B cell (primary cell): ENCODE measurements around the gene CDH16. TPM values are rescaled to one million over a fixed set of nuclear protein-coding genes. Genes with fewer than 3 reads are reported as not detected.

ENCODE experiments used
- ATAC-seq: fragments of 200-7000 bp; cut with Tn5 transposase; one replicate; pipeline ENCODE4 v1.10.0; 2021; ENCODE audit warnings: low read depth, mild to moderate bottlenecking, moderate number of reproducible peaks, moderate library complexity
- CTCF ChIA-PET: fragments of 350-600 bp; sonication (Branson Sonifier 250); formaldehyde crosslinking; loops from one replicate; lab custom pipeline; 2021; ENCODE audit warnings: antibody characterized with exemption, inconsistent platforms; lab: Charles Lee
- POLR2A ChIA-PET: fragments of 350-600 bp; sonication (Branson Sonifier 250); formaldehyde crosslinking; loops from one replicate; lab custom pipeline; 2021; ENCODE audit warnings: antibody characterized with exemption; lab: Charles Lee
- DNase-seq: peaks from one replicate; pipeline ENCODE4 v3.0.0; 2013
- H2AFZ ChIP-seq: 2 replicates; pipeline ENCODE4 v1.6.1; 2012; ENCODE audit warnings: mild to moderate bottlenecking, low read depth, low read length; ENCODE audit not compliant: insufficient read depth, poor library complexity, severe bottlenecking
- H3K27ac ChIP-seq, 2 donors: 1 replicate in 1 of 2; 2 replicates in 1 of 2; pipeline ENCODE4 v1.5.1; 2012 to 2013; ENCODE audit warnings: low read length in 2 of 2, mild to moderate bottlenecking in 2 of 2, moderate library complexity in 1 of 2
- H3K27me3 ChIP-seq, 4 experiments: fragments of 200-600 bp in 1 of 4; sonication (generic) in 1 of 4; replicated peaks in 1 of 4; 1 replicate in 2 of 4; 2 replicates in 2 of 4; pipeline versions ENCODE4 v1.6.1 to v1.7.0; 2013 to 2016; ENCODE audit warnings: low read length in 3 of 4, mild to moderate bottlenecking in 2 of 4, mixed read lengths in 1 of 4, moderate library complexity in 1 of 4; ENCODE audit not compliant: insufficient read depth in 4 of 4, control insufficient read depth in 3 of 4; ENCODE audit errors: control extremely low read depth in 1 of 4
- H3K36me3 ChIP-seq, 2 experiments: replicated peaks in 1 of 2; 1 replicate in 1 of 2; 2 replicates in 1 of 2; pipeline versions ENCODE4 v1.6.1 to v1.7.1; 2013; ENCODE audit warnings: low read length in 1 of 2; ENCODE audit not compliant: insufficient read depth in 2 of 2, control insufficient read depth in 1 of 2; ENCODE audit errors: control extremely low read depth in 1 of 2, extremely low read depth in 1 of 2
- H3K4me1 ChIP-seq, 2 donors: fragments of 200-600 bp in 1 of 2; sonication (generic) in 1 of 2; 1 replicate in 1 of 2; 2 replicates in 1 of 2; pipeline versions ENCODE4 v1.5.1 to v1.6.1; 2013 to 2017; ENCODE audit warnings: low read length in 2 of 2; ENCODE audit not compliant: control insufficient read depth in 2 of 2, insufficient read depth in 2 of 2
- H3K4me2 ChIP-seq: replicated peaks from 2 replicates; pipeline ENCODE3; 2012; ENCODE audit warnings: mild to moderate bottlenecking, low read depth, low read length; ENCODE audit not compliant: poor library complexity, severe bottlenecking
- H3K4me3 ChIP-seq, 5 experiments: fragments of 200-600 bp in 1 of 5; sonication (generic) in 1 of 5; 1 replicate in 3 of 5; 2 replicates in 2 of 5; pipeline versions ENCODE4 v1.5.1 to v1.7.0; 2011 to 2016; ENCODE audit warnings: low read length in 4 of 5, mild to moderate bottlenecking in 4 of 5, low read depth in 2 of 5, control low read depth in 1 of 5, moderate library complexity in 1 of 5; ENCODE audit not compliant: insufficient read depth in 1 of 5; ENCODE audit errors: control extremely low read depth in 1 of 5, extremely low read depth in 1 of 5
- H3K79me2 ChIP-seq: fragments of 200-600 bp; sonication (generic); one replicate; pipeline ENCODE4 v1.6.0; 2016; ENCODE audit warnings: low read length; ENCODE audit not compliant: control insufficient read depth, insufficient read depth
- H3K9ac ChIP-seq: fragments of 200-600 bp; sonication (generic); 2 replicates; pipeline ENCODE4 v1.6.1; 2017; ENCODE audit warnings: mild to moderate bottlenecking, low read length, moderate library complexity
- H3K9me3 ChIP-seq, 3 donors: one replicate each; pipeline versions ENCODE4 v1.6.1 to v1.7.1; 2013; ENCODE audit warnings: low read length in 2 of 3; ENCODE audit not compliant: control insufficient read depth in 2 of 3, insufficient read depth in 1 of 3; ENCODE audit errors: control extremely low read depth in 1 of 3
- H4K20me1 ChIP-seq: 2 replicates; pipeline ENCODE4 v1.6.0; 2012; ENCODE audit warnings: mild to moderate bottlenecking, low read length; ENCODE audit not compliant: insufficient read depth, control insufficient read depth, poor library complexity, severe bottlenecking
- H3K27ac Mint-ChIP-seq: one replicate; pipeline ENCODE4 v1.8.0; 2021; ENCODE audit warnings: mixed read lengths
- H3K27me3 Mint-ChIP-seq: one replicate; pipeline ENCODE4 v1.8.0; 2021; ENCODE audit warnings: mixed read lengths
- H3K4me1 Mint-ChIP-seq: one replicate; pipeline ENCODE4 v1.8.0; 2021; ENCODE audit warnings: mixed read lengths
- H3K4me3 Mint-ChIP-seq: one replicate; pipeline ENCODE4 v1.8.0; 2021; ENCODE audit warnings: mixed read lengths
- H3K9me3 Mint-ChIP-seq: one replicate; pipeline ENCODE4 v1.8.0; 2022; ENCODE audit warnings: mixed read lengths; ENCODE audit not compliant: insufficient read depth
- CTCF ChIP-seq: fragments of 200-600 bp; IDR thresholded peaks from one replicate; pipeline ENCODE4 v1.8.0; 2022; ENCODE audit warnings: antibody characterized with exemption, mild to moderate bottlenecking
- EZH2 ChIP-seq: IDR thresholded peaks from 2 replicates; pipeline ENCODE4 v1.6.1; 2012; ENCODE audit warnings: borderline replicate concordance, low read depth, mild to moderate bottlenecking, moderate library complexity, low read length; ENCODE audit not compliant: insufficient read depth, poor library complexity, severe bottlenecking
- WGBS: methylation state at CpG from one replicate; pipeline ENCODE4 v1.1.5; 2013; ENCODE audit warnings: missing lambda C conversion rate; ENCODE audit not compliant: insufficient coverage; 5-methylcytosine and 5-hydroxymethylcytosine counted together
- intact Hi-C: fragments of 100-400 bp; cut with micrococcal nuclease; formaldehyde crosslinking; loops from one replicate; pipeline ENCODE4 v1.10.0; 2022
- polyA plus RNA-seq: library from polyadenylated mRNA; depleted of rRNA; stranded (reverse); fragments of >200 nt; gene quantifications from 2 replicates; pipeline ENCODE4 v1.2.3, GENCODE V29; 2012
- total RNA-seq, 2 donors: library from RNA; stranded (reverse); fragments of 120-200 nt in 1 of 2; gene quantifications; 1 replicate in 1 of 2; 2 replicates in 1 of 2; pipeline versions ENCODE4 v1.2.3 to v1.2.4, GENCODE V29; 2013 to 2022

Gene CDH16
- total and polyA plus RNA-seq, 2 donors (not counting 1 experiment from before 2014, with no cell fraction given): not detected

- Mint-ChIP-seq H3K4me3 (no peak overlapping the region), H3K4me1 (no peaks in the 10 kb centered on the region), H3K27ac (no peak overlapping the region), H3K9me3 (no peaks in the 10 kb centered on the region), H3K27me3 (no peaks in the 10 kb centered on the region)
- intact Hi-C loops: no loop called here
- ChIA-PET CTCF (interaction anchor here (0.7 kb wide), 1 partner anchor 36 kb away, joined by 3 read pairs; no protein-coding TSS in a partner anchor), POLR2A (no interaction called here)
- Histone ChIP-seq H3K36me3 (no peaks in the 10 kb centered on the region), H3K4me3 (no peak overlapping the region), H3K4me1 (no peaks in the 10 kb centered on the region), H3K9me3 (no peaks in the 10 kb centered on the region), H3K4me2 (no peak overlapping the region), H3K79me2 (no peaks in the 10 kb centered on the region), H4K20me1 (no peaks in the 10 kb centered on the region), H3K9ac (no peak overlapping the region), H2AFZ (no peak overlapping the region), H3K27me3 (peaks cover 0 to 3% (median 0%) of the 10 kb centered on the region in 4 experiments), H3K27ac (no peak overlapping the region)
- TF ChIP-seq EZH2: no peak
- TF ChIP-seq CTCF: no peak
- DNase-seq: no peak
- WGBS: 93% methylated on average over 11 of the region's 11 CpGs
- no peak for ATAC-seq
These were observed 14.9 kb downstream of the CDH16 start for GRCh38 chr16:66903544-66904427.
